ENCODE results near the gene RBM23.
"Not testable (repeated sequence)": the region's sequence is repeated elsewhere in the genome, so short reads cannot be mapped to it uniquely, and the experiment has no call there.

The RBM23 gene

DNA sequence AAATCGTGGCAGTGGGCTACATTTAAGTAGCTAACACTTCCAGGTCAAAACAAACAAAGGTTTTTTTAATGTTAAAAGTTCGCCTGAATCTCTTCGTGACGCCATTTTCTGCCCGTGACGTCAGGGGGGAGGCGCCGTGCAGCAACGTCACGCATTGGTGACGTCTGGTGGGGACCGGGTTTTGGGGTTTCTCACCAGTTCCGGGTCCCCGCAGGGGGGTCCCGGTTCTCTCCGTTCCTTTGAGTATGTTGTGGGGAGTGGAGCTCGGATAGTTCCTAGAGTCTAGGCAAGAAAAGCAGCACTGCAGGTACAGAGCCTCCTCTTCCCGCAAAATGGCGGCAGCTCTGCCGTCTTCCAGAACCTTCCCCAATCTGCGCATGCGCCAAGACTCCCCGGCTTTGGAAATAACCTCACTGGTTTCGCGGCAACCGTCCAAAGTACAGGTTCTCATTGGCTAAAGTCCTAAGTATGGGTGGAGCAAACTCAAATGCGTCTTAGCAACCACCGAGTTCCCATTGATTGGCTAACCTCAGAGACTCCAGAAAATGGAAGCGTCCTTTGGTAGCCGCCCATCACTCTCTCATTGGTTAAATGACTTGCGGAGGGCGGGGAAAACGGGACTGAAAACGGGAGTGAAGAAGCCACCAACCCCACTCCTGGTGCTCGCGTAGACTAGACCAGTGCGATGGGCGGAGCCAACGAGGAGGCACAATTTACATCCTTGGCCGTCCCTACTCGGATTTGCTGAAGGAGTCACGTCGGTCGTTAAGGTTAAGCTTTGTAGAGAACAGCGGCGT lies at the start of gene RBM23:
Gene RBM23, minus strand, starts transcription at position 346 of the 797 bp plus-strand sequence.
- peak; percentile 99 to 100 for DNase-seq

DNA sequence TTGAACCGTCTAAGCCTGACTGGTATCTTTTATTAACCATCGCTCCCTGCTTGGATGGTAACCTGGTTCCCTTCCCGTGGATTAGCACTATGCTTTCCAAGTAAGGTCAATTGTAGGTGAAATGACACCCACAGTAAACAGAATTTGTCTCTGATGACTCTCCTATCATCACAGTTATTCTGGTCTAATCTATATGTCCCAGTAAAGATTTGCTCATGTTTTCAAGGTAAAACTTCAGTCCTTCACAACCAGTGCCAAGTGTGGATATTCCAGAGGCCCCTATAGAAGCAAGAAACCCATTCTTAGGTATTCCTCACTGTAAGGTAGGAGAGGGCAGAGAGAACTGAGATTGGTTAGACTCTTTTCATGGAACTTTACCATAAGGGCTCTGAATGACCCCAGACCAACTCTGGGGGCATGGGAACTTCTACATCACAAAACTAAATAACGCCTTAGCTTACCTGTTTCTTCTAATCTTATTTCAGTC lies 47.9 kb upstream of the RBM23 start:
- DNase-seq: no peak

DNA sequence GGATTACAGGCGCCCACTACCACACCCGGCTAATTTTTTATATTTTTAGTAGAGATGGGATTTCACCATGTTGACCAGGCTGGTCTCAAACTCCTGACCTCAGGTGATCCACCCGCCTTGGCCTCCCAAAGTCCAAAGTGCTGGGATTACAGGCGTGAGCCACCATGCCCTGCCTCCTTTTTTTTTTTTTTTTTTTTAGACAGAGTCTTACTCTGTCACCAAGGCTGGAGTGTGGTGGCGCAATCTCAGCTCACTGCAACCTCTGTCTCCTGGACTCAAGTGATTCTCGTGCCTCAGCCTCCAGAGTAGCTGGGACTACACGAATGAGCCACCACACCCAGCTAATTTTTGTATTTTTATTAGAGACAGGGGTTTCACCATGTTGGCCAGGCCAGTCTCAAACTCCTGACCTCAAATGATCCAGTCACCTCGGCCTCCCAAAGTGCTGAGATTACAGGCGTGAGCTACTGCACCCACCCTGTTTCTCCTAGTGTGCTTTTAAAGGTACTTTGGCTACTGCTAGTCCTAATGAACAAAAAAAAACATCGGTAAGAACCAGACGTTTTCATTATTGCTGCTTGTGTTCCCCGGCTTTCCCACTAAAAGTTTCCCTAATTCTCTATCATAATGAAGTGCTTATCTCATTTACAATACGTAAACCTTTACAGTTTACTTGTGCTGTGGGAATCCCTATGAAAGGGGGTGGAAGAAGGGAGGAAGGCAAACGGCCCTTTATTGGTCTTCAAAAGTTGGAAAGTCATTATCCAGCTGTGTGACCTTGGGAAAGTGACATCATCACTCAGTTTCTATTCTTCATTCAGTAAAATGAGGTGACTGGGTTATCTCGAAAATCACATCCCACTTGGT lies 47.2 kb upstream of the RBM23 start:
- DNase-seq: not testable (repeated sequence)

DNA sequence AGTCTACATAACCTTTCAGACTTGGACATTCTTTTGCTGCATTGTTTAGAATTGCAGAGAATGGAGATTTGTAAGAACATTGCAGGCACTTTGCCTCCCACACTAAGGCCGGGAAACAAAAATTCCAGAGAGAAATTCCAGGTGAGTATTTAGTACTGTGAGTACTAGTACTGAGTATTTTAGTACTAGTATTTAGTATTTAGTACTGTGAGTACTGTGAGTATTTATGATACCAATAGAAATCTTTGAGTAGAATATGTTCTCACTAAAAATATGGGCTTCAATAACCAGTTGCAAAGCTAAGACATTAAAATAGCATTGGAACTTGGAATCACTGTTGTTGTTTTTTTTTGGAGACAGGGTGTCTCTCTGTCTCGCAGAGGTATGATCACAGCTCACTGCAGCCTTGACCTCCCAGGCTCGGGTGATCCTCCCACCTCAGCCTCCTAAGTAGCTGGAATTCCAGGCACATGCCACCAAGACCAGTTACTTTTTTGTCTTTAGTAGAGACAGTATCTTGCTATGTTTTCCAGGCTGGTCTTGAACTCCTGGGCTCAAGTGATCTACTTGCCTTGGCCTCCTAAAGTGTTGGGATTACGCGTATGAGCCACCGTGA lies 43.2 kb upstream of the RBM23 start:
- no peak for DNase-seq

DNA sequence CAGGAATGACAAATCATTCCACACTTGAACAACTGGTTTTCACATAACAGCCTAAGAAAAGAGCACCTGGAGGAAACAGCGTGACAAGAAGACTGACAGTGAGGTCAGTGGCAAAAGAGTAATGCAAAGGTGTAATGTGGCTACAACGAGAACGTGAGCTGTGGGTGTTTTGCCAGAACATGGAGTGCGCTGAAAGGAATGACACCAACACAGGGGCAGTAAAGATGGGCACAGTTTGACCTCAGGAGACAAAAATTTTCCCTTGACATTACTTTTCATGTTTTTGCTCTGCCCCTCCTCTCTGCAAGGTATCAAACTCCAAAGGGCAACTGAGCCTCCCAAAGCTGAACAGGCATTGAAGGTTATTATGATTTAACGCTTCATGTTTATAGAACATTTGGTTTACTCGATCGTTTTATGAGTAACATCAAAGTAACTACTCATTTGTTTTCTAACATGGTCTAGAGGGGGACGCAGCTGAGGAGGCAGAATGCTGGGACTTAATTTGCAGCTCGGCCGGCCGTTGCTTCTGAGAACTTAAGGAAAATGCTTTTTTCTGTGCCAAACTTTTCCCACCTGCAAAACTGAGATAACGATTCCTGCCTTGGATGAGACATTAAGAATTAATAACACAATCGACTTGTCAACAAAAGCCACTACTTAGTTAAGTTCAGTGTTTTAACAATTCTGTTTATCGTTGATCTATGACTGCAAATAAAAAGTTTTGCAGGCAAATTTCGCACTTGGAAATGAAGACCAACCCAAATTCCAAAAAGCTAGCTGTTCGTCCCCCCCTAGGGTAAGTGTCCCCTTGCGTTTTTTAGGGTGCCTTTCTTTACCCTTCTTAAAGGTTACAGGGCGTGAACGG lies 37.0 kb upstream of the RBM23 start:
- no peak for DNase-seq

DNA sequence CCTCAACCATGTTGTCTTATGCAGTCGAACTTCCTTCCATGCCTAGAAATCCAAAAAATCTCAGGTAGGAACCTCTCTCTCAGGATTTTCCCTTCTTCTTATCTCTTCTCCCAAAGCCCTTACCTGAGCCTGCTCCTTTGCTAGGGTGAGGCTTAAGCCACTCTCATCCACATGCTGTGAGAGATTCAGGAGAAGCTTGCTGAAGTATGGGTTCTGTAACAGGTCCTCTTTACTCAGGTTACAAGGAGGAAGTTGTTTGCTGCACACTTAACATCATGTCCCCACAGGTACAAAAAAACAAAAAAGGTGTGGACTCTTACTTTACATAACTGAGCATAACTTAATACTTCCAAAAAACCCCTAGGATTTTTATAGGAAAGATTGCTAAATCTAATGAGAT lies 33.5 kb upstream of the RBM23 start:
- no peak for DNase-seq

DNA sequence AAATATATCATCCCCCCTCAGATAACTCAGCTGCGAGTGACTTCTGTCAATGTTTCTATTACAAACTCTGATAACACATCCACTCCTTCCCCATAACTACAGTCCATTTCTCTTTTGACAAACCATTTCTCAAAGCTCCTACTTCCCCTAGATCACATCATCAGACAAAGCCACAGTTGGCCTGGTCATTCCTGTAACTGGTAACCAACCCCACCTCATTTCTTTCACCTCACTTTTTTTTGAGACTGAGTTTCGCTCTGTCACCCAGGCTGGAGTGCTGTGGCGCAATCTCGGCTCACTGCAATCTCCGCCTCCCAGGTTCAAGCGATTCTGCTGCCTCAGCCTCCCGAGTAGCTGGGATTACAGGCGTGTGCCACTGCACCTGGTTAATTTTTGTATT lies 32.8 kb upstream of the RBM23 start:
- DNase-seq: not testable (repeated sequence)

DNA sequence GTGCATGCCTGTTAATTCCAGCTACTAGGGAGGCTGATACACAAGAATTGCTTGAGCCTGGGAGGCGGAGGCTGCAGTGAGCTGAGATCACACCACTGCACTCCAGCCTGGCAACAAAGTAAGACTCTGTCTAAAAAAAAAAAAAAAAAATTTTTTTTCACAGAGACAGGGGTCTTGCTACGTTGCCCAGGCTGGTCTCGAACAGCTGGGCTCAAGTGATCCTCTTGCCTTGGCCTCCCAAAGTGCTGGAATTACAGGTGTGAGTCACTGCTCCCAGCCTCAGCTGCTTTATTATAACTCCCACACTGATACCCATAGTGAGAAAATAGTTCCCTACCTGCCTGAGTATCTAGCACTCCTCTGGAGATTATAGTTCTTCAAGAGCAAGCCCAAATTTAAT lies 26.7 kb upstream of the RBM23 start:
- DNase-seq: no peak

DNA sequence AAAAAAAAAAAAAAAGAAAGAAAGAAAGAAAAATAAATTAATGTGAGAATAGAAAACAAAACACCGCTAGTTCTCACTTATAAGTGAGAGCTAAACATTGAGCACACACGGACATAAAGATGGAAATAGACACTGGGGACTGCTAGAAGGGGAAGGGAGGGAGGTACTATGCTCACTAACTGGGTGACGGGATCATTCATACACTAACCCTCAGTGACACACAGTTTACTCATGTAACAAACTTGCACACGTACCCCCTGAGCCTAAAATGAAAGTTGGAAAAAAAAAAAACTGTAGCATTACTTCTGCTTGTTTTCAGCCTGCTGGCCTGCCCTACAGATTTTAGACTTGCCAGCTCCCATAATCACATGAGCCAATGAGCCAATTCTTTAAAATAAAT lies 20.7 kb upstream of the RBM23 start:
- no peak for DNase-seq

DNA sequence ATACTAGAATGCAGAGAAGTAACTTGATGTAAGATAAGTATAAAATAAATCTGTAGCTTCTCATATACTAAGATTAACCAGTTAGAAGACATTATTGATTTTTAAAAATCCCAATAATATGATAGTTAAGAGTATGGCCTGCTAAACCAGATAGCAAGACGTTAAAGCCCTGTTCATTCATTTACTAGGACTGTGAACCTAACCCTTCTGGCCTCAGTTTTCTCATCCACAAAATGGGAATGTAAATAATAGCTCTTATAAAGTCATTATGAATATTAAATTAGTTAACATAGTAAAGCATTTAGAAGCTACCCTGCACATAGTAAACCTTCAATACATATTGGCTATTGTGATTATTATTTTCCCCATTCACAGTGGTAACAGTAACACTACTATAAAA lies 16.2 kb upstream of the RBM23 start:
- no peak for DNase-seq

DNA sequence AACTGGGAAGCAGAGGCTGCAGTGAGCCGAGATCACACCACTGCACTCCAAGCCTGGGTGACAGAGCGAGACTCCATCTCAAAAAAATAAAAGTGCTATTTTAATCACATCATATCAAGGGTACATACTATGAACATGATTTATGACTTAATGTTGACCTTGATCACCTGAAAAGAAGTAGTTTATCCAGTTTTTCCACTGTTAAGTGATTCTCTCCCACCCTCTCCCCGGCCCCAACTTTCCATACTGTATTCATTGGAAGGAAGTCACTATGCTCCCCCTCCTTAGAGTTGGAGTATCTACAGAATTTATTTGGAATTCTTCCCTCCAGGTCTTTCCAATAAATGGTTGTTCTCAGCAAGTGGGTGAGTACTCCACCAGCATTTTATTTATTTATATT lies 13.2 kb upstream of the RBM23 start:
- no peak for DNase-seq

DNA sequence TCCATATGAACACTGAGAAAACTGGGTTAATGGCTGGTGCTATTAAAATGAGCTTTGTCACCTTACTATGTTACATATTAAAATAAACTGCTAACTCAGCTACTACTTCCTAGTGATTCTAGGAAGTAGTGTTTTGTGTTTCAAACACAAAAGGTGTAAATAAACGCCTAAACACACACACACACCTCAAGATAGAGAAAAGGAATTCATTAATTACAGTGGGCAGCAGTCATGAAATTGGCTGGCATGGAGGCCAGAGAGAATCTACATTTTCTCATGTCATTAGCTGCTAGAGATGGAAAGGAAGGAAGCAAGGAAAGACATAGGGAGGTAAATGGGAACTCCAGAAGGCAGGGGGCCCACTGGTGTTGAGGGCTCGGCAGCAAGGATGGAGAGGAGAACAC lies 11.0 kb upstream of the RBM23 start:
- DNase-seq: no peak

DNA sequence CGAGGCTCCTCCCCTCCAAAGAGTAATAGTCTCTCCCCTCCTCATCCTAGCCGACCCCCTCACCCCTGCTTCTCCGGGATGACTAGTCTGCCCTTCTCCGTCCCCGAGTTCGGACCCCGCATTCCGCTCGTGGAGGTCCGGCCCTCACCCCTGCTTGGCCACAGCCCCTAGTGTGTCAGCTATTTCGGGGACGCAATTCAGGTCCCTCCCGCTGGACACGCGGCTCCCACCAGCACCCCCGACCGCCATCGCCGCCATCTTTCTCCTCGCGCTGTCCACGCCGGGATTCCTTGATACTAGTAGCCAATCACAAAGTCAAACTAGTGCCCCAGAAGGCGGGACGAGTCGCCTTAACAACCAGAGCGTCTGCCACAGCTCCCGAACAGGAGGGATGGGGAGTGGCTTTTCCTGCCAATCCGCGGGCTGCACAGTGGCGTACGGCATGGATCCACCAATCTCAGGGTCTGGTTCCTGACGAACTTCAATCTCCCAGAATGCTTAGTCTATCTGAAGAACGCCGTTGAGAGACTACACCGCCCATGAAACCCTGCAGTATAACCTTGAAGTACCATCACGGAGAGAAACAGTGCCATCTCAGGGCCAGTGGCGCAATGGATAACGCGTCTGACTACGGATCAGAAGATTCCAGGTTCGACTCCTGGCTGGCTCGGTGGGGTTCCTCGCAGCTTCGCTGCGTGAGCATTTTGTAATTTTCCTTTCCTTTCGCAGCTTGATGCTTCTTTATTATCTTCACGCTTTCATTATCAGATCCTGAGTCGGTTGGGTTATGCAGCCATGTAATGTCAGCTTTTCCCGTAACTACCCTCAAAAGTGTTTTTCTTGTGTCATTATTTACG lies 10.4 kb upstream of the RBM23 start, which contains the start of gene PRMT5:
Gene PRMT5, minus strand, starts transcription at position 273 of the 857 bp plus-strand sequence. Its CDS starts 15 bp downstream, at position 258.
- DNase-seq: peak; percentile 98

DNA sequence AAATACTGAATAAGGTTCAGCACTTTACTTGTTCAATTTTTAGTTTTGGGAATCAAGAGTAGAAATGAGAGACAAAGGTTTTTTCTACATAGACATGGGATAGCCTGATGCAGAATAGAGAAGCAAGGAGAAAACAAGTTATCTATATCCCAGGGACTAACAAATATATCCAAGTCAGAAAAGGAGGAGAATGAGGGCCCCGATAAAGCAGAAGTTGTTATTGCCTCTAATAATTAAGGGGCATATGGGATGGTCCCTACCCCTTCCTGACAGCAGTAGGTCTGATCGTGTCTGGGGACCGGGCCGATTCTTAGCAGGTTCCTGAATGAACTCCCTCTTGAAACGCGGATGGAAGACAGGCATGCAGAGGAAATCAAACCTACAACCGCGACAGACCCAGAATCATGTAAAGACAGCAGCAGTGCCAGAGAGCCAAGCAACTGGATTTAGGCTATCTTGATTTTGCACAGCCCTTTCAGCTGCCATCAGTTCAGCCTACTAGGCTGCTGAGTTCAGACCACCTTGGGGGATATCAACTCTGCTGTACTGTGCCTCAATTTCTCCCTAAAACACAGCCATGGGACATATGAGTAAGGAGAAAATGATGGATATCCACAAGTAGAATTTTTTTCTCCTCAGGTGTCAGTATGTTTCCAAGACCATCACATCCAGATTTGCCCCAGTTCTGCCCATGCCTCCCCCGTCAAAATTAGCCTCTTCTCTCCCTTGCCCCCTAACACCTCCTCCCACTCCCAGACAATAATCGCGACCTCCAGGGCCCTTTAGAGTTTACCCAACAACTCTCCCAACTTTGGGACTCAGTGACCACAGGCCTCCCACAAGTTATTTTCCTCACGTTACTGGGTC lies 9.5 kb upstream of the RBM23 start:
- no peak for DNase-seq

DNA sequence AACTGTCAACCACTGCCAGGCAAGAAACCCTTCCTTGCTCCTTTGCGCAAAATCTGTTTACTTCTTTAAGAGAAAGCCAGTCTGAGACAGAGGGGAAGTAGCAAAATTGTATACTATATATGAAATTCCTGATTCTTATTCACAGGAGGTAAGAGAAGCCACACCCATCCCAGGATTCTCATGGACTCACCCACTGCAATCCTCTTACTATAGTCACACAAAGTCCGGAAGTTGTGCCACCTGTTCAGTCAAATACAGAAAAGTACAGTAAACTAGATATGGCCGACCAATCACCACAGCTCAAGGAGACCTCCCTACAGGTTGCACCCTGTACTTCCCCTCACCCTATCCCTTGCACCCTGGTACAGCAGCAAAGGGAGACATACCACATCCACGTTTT lies 7.4 kb upstream of the RBM23 start:
- DNase-seq: no peak

DNA sequence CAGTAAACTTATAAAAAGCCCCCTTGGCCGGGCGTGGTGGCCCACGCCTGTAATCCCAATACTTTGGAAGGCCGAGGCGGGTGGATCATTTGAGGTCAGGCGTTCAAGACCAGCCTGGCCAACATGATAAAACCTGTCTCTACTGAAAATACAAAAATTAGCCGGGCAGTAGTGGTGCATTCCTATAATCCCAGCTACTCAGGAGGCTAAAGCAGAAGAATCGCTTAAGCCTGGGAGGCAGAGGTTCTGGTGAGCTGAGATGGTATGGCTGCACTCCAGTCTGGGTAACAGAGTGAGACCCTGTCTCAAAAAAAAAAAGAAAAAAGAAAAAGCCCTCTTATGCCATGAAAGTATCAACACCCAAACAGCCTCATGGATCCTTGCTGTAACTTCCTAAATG lies 6.6 kb upstream of the RBM23 start:
- DNase-seq: no peak

DNA sequence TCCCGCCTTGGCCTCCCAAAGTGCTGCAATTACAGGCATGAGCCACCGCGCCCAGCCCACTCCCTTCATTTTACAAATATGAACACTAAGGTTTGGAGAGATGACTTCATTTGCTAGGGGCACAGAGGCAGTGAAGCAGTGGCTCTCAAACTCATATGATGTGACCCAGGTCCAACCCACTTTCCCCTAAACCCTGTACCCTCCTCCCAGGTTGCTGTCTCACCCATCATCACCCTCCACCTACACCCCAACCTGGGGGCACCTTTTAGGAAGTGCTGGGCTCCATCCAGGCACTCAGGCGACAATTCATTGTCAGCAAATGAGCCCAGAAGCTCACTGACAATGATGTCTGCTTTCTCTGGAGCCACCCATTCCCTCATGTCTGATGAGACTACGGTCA lies 4.8 kb upstream of the RBM23 start:
- no peak for DNase-seq

DNA sequence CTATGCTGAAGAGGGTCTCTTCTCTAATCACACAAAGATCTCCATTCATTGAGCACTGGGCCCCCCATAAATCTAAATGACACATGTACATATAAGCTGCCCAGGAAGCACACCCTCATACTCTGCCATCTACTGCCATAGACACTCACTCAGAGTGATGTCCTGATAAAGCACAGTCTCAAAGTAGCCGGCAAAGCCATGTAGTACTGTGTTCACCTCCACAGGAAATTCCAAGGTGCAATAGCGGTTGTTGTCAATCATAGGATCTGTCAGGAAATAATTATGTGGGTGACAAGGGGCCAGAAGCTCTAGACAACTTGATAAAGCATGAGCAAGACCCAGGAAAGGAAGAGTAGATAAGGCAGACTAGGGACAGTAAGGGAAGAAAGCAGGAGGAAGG lies 3.3 kb upstream of the RBM23 start:
- DNase-seq: no peak

DNA sequence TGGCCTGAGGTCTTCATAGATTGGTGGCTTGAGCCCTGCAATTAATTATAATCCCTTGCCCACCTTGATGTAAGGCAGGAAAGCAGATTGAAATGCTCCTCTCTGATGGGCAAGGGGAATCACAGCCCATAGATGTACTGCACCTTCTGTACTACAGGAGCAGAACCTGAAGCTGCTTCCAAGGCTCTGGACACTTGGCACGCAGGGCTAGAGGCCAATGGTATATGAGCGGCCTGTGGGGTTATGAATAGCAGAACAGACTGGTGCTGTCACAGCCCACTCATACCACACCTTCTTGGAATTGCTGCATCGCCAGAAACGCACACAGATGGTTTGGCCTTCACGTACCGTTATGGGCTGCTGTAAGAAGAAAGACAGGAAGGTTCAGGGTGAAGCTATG lies 1.7 kb upstream of the RBM23 start:
- no peak for DNase-seq

DNA sequence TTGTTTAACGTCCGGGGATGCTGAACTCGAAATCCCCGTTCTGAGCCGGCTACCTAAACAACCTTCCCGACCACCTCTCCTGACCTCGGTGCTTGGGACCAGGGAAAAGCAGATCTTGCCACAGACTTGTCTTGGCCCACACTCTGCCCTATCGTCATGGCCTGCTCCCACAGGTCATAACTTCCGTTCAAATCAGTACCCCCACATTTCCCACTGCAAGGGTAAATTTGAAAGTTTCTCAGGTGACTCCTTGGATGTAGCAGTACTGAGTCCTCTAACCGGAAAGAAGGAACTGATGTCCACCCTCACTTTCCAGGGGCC lies 612 bp upstream of the RBM23 start:
- DNase-seq: no peak

Measured in activated CD4-positive, alpha-beta T cell treated with anti-CD3 and anti-CD28 coated beads, Interleukin-2, amount 50 U/mL, for 4 hours (primary cell).